Stimulated activated CD8-positive, alpha-beta memory T cell treated with anti-CD3 and anti-CD28 coated beads, Interleukin-7, amount 100 ng/mL, for 24 hours (primary cell): ENCODE data around the gene LMNTD1.
"Not testable (repeated sequence)": the region's sequence is repeated elsewhere in the genome, so short reads cannot be mapped to it uniquely, and the experiment has no call there.

Experiments used
- DNase-seq: peaks from one replicate; pipeline ENCODE4 v3.0.0-alpha.2; 2020; ENCODE audit warnings: low read depth

LMNTD1 gene

GRCh38 chr12:25553098-25553497 is at the start of gene LMNTD1:
Gene LMNTD1, minus strand, starts transcription at chr12:25553283. Its CDS starts 324 bp downstream, at chr12:25552959.
- DNase-seq: no peak

- DNase-seq: no peak
Observed at GRCh38 chr12:25598956-25599355, 45.9 kb upstream of the LMNTD1 start.

- DNase-seq: not testable (repeated sequence)
Observed at GRCh38 chr12:25595496-25595895, 42.4 kb upstream of the LMNTD1 start.

GRCh38 chr12:25594376-25594775 is 41.3 kb upstream of the LMNTD1 start:
- DNase-seq: no peak

- DNase-seq: no peak
Observed at GRCh38 chr12:25592725-25593495, 39.8 kb upstream of the LMNTD1 start.

GRCh38 chr12:25591144-25591543 is 38.1 kb upstream of the LMNTD1 start:
- no peak for DNase-seq

GRCh38 chr12:25590011-25590721 is 37.1 kb upstream of the LMNTD1 start:
- no peak for DNase-seq

- no peak for DNase-seq
Observed at GRCh38 chr12:25587346-25587745, 34.3 kb upstream of the LMNTD1 start.

- no peak for DNase-seq
Observed at GRCh38 chr12:25585662-25586061, 32.6 kb upstream of the LMNTD1 start.

GRCh38 chr12:25585021-25585523 is 32.0 kb upstream of the LMNTD1 start:
- no peak for DNase-seq

GRCh38 chr12:25584596-25584995 is 31.5 kb upstream of the LMNTD1 start:
- no peak for DNase-seq

- no peak for DNase-seq
Observed at GRCh38 chr12:25583545-25583944, 30.5 kb upstream of the LMNTD1 start.

- no peak for DNase-seq
Observed at GRCh38 chr12:25581067-25581466, 28.0 kb upstream of the LMNTD1 start.

- DNase-seq: no peak
Observed at GRCh38 chr12:25578411-25579143, 25.5 kb upstream of the LMNTD1 start.

GRCh38 chr12:25574761-25575160 is 21.7 kb upstream of the LMNTD1 start:
- no peak for DNase-seq

GRCh38 chr12:25573346-25573745 is 20.3 kb upstream of the LMNTD1 start:
- no peak for DNase-seq

GRCh38 chr12:25570418-25570817 is 17.3 kb upstream of the LMNTD1 start:
- no peak for DNase-seq

GRCh38 chr12:25566202-25566949 is 13.3 kb upstream of the LMNTD1 start:
- no peak for DNase-seq

GRCh38 chr12:25558586-25558985 is 5.5 kb upstream of the LMNTD1 start:
- DNase-seq: no peak

- DNase-seq: no peak
Observed at GRCh38 chr12:25557830-25558436, 4.8 kb upstream of the LMNTD1 start.

- DNase-seq: no peak
Observed at GRCh38 chr12:25556153-25556552, 3.1 kb upstream of the LMNTD1 start.
